Erythroblast (primary cell): ENCODE data around the gene AKT3.

Experiments
- GATA1 ChIP-seq: IDR thresholded peaks from 2 replicates; pipeline ENCODE4 v1.6.1; 2011; ENCODE audit warnings: low read depth, mild to moderate bottlenecking, control low read depth, low read length, moderate library complexity
- POLR2A ChIP-seq: IDR thresholded peaks from 2 replicates; pipeline ENCODE4 v1.6.1; 2011; ENCODE audit warnings: mild to moderate bottlenecking, low read length

DNA sequence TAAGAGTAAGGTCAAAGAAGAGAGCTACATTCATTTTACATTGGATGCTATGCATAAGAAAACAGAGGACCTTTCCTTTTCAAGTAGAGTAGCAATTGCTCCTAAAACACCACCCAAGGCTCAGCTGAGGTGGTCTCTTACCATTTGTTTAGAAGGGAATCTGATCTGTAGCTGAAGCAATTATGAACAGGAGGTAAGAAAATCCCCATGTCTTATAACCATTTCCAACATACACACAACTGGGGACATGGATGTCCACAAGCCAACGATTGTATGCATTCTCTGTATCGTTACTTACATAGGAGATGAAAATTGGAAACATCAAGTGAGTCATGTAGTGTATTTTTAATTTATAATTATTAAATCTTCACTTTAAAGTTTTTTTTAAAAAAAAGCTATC lies 132.0 kb downstream of the AKT3 start:
- TF ChIP-seq POLR2A = no peak
- TF ChIP-seq GATA1 = no peak
